ENCODE measurements around the gene TMPRSS6. TPM values are rescaled to one million over a fixed set of nuclear protein-coding genes. Genes with fewer than 3 reads are reported as not detected.

The TMPRSS6 gene
- total and polyA plus RNA-seq, 3 donors from 2014 or later = 1.5 to 4.0 (median 3.4) TPM

DNA sequence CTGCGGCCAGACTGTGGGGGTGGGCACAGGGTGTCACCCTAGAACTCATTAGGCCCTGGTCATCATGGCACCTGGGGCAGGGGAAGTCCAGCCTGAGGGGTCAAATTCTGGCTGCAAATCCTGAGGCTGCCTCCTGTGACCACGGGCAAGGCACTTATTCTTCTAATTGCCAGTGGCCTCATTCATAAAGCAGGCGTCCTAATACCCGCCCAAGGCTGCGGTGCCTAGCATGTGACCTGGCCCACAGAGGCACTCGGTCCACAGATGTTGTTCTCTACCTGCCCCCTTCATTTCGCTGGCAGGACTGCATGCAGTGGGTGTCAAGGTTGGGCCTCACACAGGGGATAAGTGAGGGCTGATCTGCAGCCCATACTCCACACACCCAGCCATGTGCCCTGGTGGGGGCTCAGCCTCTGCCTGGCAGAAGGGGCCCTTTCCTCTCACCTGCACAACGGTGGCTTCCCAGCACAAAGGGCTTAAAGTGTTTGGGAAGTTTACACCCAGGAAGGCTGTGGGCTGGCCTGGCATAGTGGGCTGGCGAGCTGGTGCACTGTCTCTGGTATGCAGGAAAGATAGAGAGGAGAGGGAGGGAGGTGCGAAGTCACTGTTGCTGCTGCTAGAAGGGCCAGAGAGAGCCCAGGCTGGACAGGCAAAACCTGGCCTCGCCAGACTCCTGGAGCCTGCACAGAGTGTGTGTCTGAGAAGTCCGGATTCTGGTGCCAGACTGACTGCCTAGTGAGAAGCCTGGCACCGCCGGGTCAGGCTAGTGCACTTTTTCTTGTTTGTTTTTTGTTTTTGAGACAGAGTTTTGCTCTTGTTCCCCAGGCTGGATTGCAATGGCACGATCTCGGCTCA is 86.8 kb downstream of the TMPRSS6 start:
- H3K9me3 ChIP-seq = no peaks in the 10 kb centered on the region
- no peak overlapping the region for H3K27ac ChIP-seq
- peaks cover 17% of the 10 kb centered on the region for H3K4me1 ChIP-seq
- no peak for DNase-seq
- intact Hi-C loops (cut with DNase I; ENCODE audit: low total_unique reads) = no loop called here
- H3K36me3 ChIP-seq (ENCODE audit: low read depth, missing control alignments) = no peaks in the 10 kb centered on the region
- no peak for TF ChIP-seq POLR2A (IDR thresholded peaks at IDR 0.05)
- TF ChIP-seq, protein P1, sequence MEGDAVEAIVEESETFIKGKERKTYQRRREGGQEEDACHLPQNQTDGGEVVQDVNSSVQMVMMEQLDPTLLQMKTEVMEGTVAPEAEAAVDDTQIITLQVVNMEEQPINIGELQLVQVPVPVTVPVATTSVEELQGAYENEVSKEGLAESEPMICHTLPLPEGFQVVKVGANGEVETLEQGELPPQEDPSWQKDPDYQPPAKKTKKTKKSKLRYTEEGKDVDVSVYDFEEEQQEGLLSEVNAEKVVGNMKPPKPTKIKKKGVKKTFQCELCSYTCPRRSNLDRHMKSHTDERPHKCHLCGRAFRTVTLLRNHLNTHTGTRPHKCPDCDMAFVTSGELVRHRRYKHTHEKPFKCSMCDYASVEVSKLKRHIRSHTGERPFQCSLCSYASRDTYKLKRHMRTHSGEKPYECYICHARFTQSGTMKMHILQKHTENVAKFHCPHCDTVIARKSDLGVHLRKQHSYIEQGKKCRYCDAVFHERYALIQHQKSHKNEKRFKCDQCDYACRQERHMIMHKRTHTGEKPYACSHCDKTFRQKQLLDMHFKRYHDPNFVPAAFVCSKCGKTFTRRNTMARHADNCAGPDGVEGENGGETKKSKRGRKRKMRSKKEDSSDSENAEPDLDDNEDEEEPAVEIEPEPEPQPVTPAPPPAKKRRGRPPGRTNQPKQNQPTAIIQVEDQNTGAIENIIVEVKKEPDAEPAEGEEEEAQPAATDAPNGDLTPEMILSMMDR (IDR thresholded peaks at IDR 0.05) = no peak
- 79 to 82% methylated on average over 16 of the region's 16 CpGs for WGBS, 2 donors
- H3K27me3 ChIP-seq = no peaks in the 10 kb centered on the region
- no peak overlapping the region for H3K4me3 ChIP-seq

GRCh38 chr22:37021710-37022482 is 87.6 kb downstream of the TMPRSS6 start:
- DNase-seq = peak; percentile 50
- intact Hi-C loops (cut with DNase I; ENCODE audit: low total_unique reads) = no loop called here
- Histone ChIP-seq H3K9me3 (no peaks in the 10 kb centered on the region), H3K27ac (no peak overlapping the region), H3K27me3 (no peaks in the 10 kb centered on the region), H3K4me1 (peaks cover 21% of the 10 kb centered on the region), H3K36me3 (ENCODE audit: low read depth, missing control alignments) (no peaks in the 10 kb centered on the region), H3K4me3 (no peak overlapping the region)
- no peak for TF ChIP-seq POLR2A (IDR thresholded peaks at IDR 0.05)
- TF ChIP-seq, protein P1 (IDR thresholded peaks at IDR 0.05) = peak; percentile 31 to 77 (median 35)
- WGBS, 2 donors = 71 to 77% methylated on average over 12 to 13 of the region's 13 CpGs

DNA sequence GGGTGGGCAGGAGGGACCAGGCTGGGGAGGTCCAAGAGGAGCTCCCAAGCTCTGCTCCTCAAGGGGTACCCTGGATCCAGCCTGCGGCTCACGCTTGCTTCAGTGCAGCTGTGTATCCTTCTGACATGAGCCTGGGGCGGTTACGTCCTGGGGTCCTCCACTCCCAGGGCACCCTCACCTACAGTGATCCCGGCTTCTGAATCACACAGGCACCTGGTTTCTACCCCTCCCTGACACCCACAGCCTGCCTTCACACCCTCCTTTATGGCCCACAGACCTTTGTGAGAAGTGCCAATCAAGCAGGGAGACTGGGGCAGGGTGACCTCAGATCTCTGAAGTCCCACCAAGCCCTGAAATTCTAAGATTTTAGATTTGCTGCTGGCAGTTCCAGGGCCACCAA is 88.5 kb downstream of the TMPRSS6 start:
- WGBS, 2 donors = 96 to 100% methylated on average over 5 of the region's 5 CpGs
- intact Hi-C loops (cut with DNase I; ENCODE audit: low total_unique reads) = no loop called here
- Histone ChIP-seq H3K36me3 (ENCODE audit: low read depth, missing control alignments) (no peaks in the 10 kb centered on the region), H3K27me3 (no peaks in the 10 kb centered on the region), H3K9me3 (no peaks in the 10 kb centered on the region), H3K27ac (no peak overlapping the region), H3K4me3 (no peak overlapping the region), H3K4me1 (peaks cover 23% of the 10 kb centered on the region)
- no peak for DNase-seq
- no peak for TF ChIP-seq POLR2A (IDR thresholded peaks at IDR 0.05)
- TF ChIP-seq, protein P1 (IDR thresholded peaks at IDR 0.05) = no peak

- DNase-seq = peak; percentile 64
- Histone ChIP-seq H3K27ac (peak overlapping the region; percentile 77 to 88), H3K4me3 (peak overlapping the region; percentile 84 to 95), H3K9me3 (no peaks in the 10 kb centered on the region), H3K36me3 (ENCODE audit: low read depth, missing control alignments) (no peaks in the 10 kb centered on the region), H3K27me3 (no peaks in the 10 kb centered on the region), H3K4me1 (peaks cover 22% of the 10 kb centered on the region)
- intact Hi-C loops (cut with DNase I; ENCODE audit: low total_unique reads) = no loop called here
- TF ChIP-seq, protein P1 (IDR thresholded peaks at IDR 0.05) = no peak
- TF ChIP-seq POLR2A (IDR thresholded peaks at IDR 0.05) = no peak
- 0 to 1% methylated on average over 5 of the region's 5 CpGs for WGBS, 2 donors
These were observed 89.4 kb downstream of the TMPRSS6 start for GRCh38 chr22:37020192-37020479.

Data from testis (tissue), 3 donors.